ENCODE results near the gene TYW5.

The TYW5 gene

DNA sequence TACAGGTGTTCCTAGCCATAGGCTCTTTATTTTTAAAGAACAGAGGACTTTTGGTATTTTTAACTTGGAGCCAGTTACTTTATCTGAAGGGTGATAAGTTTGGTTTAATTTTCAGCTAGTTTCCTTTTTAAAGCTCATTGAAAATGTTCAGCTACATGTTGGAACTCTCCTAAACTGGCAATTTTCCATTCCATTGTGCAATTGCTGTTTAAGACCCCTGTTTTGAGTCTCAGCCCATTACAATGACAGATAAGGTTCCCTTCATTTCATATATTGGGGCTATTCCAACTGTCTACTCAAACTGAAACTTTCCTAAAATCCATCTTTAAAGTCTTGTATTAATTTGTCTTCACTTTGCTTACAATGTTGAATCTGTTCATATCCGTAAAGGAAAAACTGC lies 11.7 kb upstream of the TYW5 start:
- ChIA-PET CTCF (interaction anchor here (1.0 to 1.7 kb wide), 3 partner anchors 8 to 515 kb away, joined by 3 to 5 read pairs (median 4); no protein-coding TSS in a partner anchor), POLR2A (interaction anchor here (0.9 kb wide), 1 partner anchor 11 kb away, joined by 3 read pairs; no protein-coding TSS in a partner anchor)
- DNase-seq (ENCODE audit: extremely low spot score) = no peak
- TF ChIP-seq, protein P1, sequence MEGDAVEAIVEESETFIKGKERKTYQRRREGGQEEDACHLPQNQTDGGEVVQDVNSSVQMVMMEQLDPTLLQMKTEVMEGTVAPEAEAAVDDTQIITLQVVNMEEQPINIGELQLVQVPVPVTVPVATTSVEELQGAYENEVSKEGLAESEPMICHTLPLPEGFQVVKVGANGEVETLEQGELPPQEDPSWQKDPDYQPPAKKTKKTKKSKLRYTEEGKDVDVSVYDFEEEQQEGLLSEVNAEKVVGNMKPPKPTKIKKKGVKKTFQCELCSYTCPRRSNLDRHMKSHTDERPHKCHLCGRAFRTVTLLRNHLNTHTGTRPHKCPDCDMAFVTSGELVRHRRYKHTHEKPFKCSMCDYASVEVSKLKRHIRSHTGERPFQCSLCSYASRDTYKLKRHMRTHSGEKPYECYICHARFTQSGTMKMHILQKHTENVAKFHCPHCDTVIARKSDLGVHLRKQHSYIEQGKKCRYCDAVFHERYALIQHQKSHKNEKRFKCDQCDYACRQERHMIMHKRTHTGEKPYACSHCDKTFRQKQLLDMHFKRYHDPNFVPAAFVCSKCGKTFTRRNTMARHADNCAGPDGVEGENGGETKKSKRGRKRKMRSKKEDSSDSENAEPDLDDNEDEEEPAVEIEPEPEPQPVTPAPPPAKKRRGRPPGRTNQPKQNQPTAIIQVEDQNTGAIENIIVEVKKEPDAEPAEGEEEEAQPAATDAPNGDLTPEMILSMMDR (IDR thresholded peaks at IDR 0.05; ENCODE audit: control extremely low read depth, extremely low read depth, low read depth, missing control alignments) = no peak

- TF ChIP-seq, protein P1 (IDR thresholded peaks at IDR 0.05; ENCODE audit: control extremely low read depth, extremely low read depth, low read depth, missing control alignments) = no peak
- POLR2A ChIA-PET = interaction anchor here (0.9 kb wide), 1 partner anchor 10 kb away, joined by 3 read pairs; no protein-coding TSS in a partner anchor
- DNase-seq (ENCODE audit: extremely low spot score) = no peak
- CTCF ChIA-PET = interaction anchor here (1.0 to 1.7 kb wide), 2 partner anchors 8 to 9 kb away, joined by 4 to 5 read pairs; no protein-coding TSS in a partner anchor
These were observed 11.1 kb upstream of the TYW5 start for GRCh38 chr2:199966405-199966804.

DNA sequence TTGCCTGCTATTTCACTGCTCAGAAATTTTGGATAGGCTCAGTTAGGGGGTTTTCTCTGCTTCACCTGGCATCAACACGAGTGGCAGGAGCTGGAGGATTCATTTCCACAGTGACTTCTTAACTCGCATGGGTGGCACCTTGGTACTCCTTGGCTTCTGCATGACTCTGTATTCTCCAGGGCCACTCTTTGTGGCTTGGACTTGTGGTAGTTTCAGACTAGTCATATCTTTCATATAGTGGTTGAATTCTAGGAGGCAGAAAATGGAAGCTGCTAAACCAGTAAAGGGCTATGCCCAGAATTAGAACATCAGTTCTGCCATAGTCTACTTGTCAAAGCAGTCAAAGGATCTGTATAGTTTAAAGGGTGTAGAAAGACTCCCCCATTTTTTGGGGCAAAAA lies 6.9 kb upstream of the TYW5 start:
- POLR2A ChIA-PET = no interaction called here

GRCh38 chr2:199958014-199958413 lies 2.7 kb upstream of the TYW5 start:
- POLR2A ChIA-PET = no interaction called here
- no peak for DNase-seq (ENCODE audit: extremely low spot score)
- TF ChIP-seq, protein P1 (IDR thresholded peaks at IDR 0.05; ENCODE audit: control extremely low read depth, extremely low read depth, low read depth, missing control alignments) = no peak
- CTCF ChIA-PET = interaction anchor here (1.1 to 1.2 kb wide), 3 partner anchors 9 to 18 kb away, joined by 3 to 4 read pairs (median 3); no protein-coding TSS in a partner anchor

More for the DNA sequence above, 6.9 kb upstream of the TYW5 start:
- TF ChIP-seq, protein P1 (IDR thresholded peaks at IDR 0.05; ENCODE audit: control extremely low read depth, extremely low read depth, low read depth, missing control alignments) = no peak
- no peak for DNase-seq (ENCODE audit: extremely low spot score)
- CTCF ChIA-PET = interaction anchor here (1.0 kb wide), 2 partner anchors 11 to 519 kb away, joined by 3 read pairs; no protein-coding TSS in a partner anchor

GRCh38 chr2:199956062-199956380 lies 730 bp upstream of the TYW5 start:
- ChIA-PET CTCF (interaction anchor here (0.7 to 1.3 kb wide), 3 partner anchors 8 to 18 kb away, joined by 3 to 5 read pairs (median 4); no protein-coding TSS in a partner anchor), POLR2A (interaction anchor here (0.6 kb wide), 1 partner anchor 11 kb away, joined by 3 read pairs; no protein-coding TSS in a partner anchor)
- DNase-seq (ENCODE audit: extremely low spot score) = no peak
- TF ChIP-seq, protein P1 (IDR thresholded peaks at IDR 0.05; ENCODE audit: control extremely low read depth, extremely low read depth, low read depth, missing control alignments) = no peak

DNA sequence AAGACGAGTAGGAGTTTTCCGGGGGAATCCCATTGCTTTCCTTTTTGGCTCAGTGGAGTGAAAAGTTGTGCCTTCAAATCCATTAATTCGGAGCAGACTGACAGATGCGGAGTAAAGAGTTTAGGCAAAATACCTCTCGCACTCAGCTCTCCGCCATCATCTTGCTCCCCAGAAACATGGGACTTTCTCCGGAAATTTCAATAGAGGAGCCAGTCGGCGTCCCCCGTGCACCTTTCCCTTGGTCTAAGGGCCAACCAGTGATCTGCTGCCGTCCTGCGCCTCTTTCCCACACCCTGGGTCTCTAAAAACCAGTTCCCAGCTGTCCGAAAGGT lies 318 bp downstream of the TYW5 start:
- CTCF ChIA-PET = no interaction called here
- POLR2A ChIA-PET = no interaction called here
- TF ChIP-seq, protein P1 (IDR thresholded peaks at IDR 0.05; ENCODE audit: control extremely low read depth, extremely low read depth, low read depth, missing control alignments) = no peak
- DNase-seq (ENCODE audit: extremely low spot score) = peak; percentile 79
